Measurements from ENCODE around the gene CCT5.

Gene CCT5

GRCh38 chr5:10215366-10215765 lies 34.7 kb upstream of the CCT5 start:
- TF ChIP-seq, protein P1, sequence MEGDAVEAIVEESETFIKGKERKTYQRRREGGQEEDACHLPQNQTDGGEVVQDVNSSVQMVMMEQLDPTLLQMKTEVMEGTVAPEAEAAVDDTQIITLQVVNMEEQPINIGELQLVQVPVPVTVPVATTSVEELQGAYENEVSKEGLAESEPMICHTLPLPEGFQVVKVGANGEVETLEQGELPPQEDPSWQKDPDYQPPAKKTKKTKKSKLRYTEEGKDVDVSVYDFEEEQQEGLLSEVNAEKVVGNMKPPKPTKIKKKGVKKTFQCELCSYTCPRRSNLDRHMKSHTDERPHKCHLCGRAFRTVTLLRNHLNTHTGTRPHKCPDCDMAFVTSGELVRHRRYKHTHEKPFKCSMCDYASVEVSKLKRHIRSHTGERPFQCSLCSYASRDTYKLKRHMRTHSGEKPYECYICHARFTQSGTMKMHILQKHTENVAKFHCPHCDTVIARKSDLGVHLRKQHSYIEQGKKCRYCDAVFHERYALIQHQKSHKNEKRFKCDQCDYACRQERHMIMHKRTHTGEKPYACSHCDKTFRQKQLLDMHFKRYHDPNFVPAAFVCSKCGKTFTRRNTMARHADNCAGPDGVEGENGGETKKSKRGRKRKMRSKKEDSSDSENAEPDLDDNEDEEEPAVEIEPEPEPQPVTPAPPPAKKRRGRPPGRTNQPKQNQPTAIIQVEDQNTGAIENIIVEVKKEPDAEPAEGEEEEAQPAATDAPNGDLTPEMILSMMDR (IDR thresholded peaks at IDR 0.05; ENCODE audit: low read depth, low read length), result no peak
- no peak overlapping the region for H3K4me3 ChIP-seq (ENCODE audit: low read depth, low read length)

GRCh38 chr5:10216107-10216506 lies 34.0 kb upstream of the CCT5 start:
- H3K4me3 ChIP-seq (ENCODE audit: low read depth, low read length), result no peak overlapping the region
- TF ChIP-seq, protein P1 (IDR thresholded peaks at IDR 0.05; ENCODE audit: low read depth, low read length), result no peak

DNA sequence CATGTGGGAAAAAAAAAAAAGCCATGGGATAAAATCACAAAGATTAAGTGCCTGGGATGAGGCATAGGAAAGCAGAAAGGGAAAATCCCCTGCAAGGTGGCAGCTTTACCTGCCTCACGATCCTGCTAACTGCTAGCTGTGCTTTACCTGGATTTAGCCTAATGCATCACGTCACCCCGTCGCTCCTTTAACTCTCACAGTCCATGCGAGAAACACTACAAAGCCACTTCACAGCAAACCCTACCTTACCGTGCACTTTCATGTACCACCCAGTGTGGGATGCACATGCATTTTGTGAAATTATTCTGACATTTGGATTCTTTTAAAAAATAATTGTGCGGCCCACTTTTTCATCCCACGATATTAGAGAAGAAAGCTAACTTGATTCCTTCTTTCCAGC lies 31.4 kb upstream of the CCT5 start:
- no peak overlapping the region for H3K4me3 ChIP-seq (ENCODE audit: low read depth, low read length)
- TF ChIP-seq, protein P1 (IDR thresholded peaks at IDR 0.05; ENCODE audit: low read depth, low read length), result no peak

- H3K4me3 ChIP-seq (ENCODE audit: low read depth, low read length), result no peak overlapping the region
- TF ChIP-seq, protein P1 (IDR thresholded peaks at IDR 0.05; ENCODE audit: low read depth, low read length), result no peak
These were observed 31.0 kb upstream of the CCT5 start for GRCh38 chr5:10219068-10219467.

- TF ChIP-seq, protein P1 (IDR thresholded peaks at IDR 0.05; ENCODE audit: low read depth, low read length), result no peak
- no peak overlapping the region for H3K4me3 ChIP-seq (ENCODE audit: low read depth, low read length)
These were observed 29.8 kb upstream of the CCT5 start for GRCh38 chr5:10220248-10220647.

- TF ChIP-seq, protein P1 (IDR thresholded peaks at IDR 0.05; ENCODE audit: low read depth, low read length), result no peak
- H3K4me3 ChIP-seq (ENCODE audit: low read depth, low read length), result no peak overlapping the region
These were observed 27.8 kb upstream of the CCT5 start for GRCh38 chr5:10222326-10222725.

- TF ChIP-seq, protein P1 (IDR thresholded peaks at IDR 0.05; ENCODE audit: low read depth, low read length), result no peak
- no peak overlapping the region for H3K4me3 ChIP-seq (ENCODE audit: low read depth, low read length)
These were observed 22.7 kb upstream of the CCT5 start for GRCh38 chr5:10227379-10227778.

Data from WI38 (cell line).